Heart left ventricle (tissue), 16 donors: ENCODE data around the gene EIF5A2. TPM values are rescaled to one million over a fixed set of nuclear protein-coding genes. Genes with fewer than 3 reads are reported as not detected.

Source experiments
- ATAC-seq, 4 donors: fragments of 200-7000 bp; cut with Tn5 transposase; one replicate each; pipeline ENCODE4 v1.9.1; 2020 to 2022; ENCODE audit warnings: moderate library complexity in 4 of 4, mild to moderate bottlenecking in 3 of 4, moderate number of reproducible peaks in 1 of 4
- DNase-seq, 5 donors: peaks; one replicate each; pipeline ENCODE4 v3.0.0-alpha.2; 2020
- H3K27ac ChIP-seq, 12 donors: fragments of 200-600 bp; sonication (generic) in 4 of 12; one replicate each; pipeline versions ENCODE4 v1.5.0 to v1.8.0; 2016 to 2022; ENCODE audit warnings: mild to moderate bottlenecking in 2 of 12
- H3K27me3 ChIP-seq, 9 donors: fragments of 200-600 bp; sonication (generic) in 2 of 9; one replicate each; pipeline versions ENCODE4 v1.5.1 to v1.8.0; 2016 to 2022; ENCODE audit warnings: mild to moderate bottlenecking in 3 of 9
- H3K36me3 ChIP-seq, 9 donors: fragments of 200-600 bp; sonication (generic) in 2 of 9; one replicate each; pipeline versions ENCODE4 v1.5.0 to v1.8.0; 2018 to 2022; ENCODE audit warnings: mild to moderate bottlenecking in 2 of 9
- H3K4me1 ChIP-seq, 12 donors: fragments of 200-600 bp; sonication (generic) in 4 of 12; one replicate each; pipeline versions ENCODE4 v1.5.0 to v1.8.0; 2016 to 2022; ENCODE audit warnings: mild to moderate bottlenecking in 3 of 12
- H3K4me3 ChIP-seq, 12 donors: fragments of 200-600 bp; sonication (generic) in 4 of 12; one replicate each; pipeline versions ENCODE4 v1.5.0 to v1.8.0; 2017 to 2022; ENCODE audit warnings: mild to moderate bottlenecking in 9 of 12, moderate library complexity in 4 of 12
- H3K9me3 ChIP-seq, 12 donors: fragments of 200-600 bp; sonication (generic) in 4 of 12; one replicate each; pipeline versions ENCODE4 v1.5.0 to v1.8.0; 2016 to 2022; ENCODE audit warnings: mild to moderate bottlenecking in 1 of 12
- POLR2A ChIP-seq, 2 donors: fragments of 450-650 bp; IDR thresholded peaks; one replicate each; pipeline ENCODE4 v1.6.1; 2017; ENCODE audit warnings: antibody characterized with exemption in 2 of 2, mild to moderate bottlenecking in 2 of 2, moderate library complexity in 2 of 2
- WGBS, 4 donors: extraction: QIAGEN DNeasy Blood & Tissue Kit in 2 of 4; methylation state at CpG; one replicate each; pipeline versions ENCODE4 v1.1.5 to v1.1.7; 2013 to 2018; 5-methylcytosine and 5-hydroxymethylcytosine counted together
- intact Hi-C, 10 donors: fragments of 100-400 bp; cut with DNase I; formaldehyde crosslinking; loops; one replicate each; pipeline versions ENCODE4 v1.11.1 to v1.14.2; 2022
- polyA plus RNA-seq, 2 donors: library from polyadenylated mRNA; stranded (reverse); fragments of 200-250 nt; gene quantifications; one replicate each; pipeline ENCODE4 v1.2.3, GENCODE V29; 2013
- total RNA-seq, 9 donors: library from RNA; depleted of rRNA in 2 of 9; stranded (reverse); fragments of >200 nt in 2 of 9; fragmentation: NEBNext Ultra II Directional in 3 of 9; extraction: Animal tissue kit (Norgen Biotek cat#: 25700) in 3 of 9; gene quantifications; one replicate each; pipeline versions ENCODE4 v1.1.0 to v1.2.4, GENCODE V29; 2016 to 2023
- TF ChIP-seq, protein P1 (sequence below), 12 donors: fragments of 200-600 bp; sonication (generic) in 4 of 12; IDR thresholded peaks; one replicate each; pipeline versions ENCODE4 v1.5.0 to v1.8.0; 2018 to 2022; ENCODE audit warnings: antibody characterized with exemption in 12 of 12, mild to moderate bottlenecking in 5 of 12
- donor health status: ischemic (EF 13 %, LVEDD 7.1; RV severe dilation, severe dysfunction).
- donor health status: healthy with polysubstance abuse.
- donor health status: DM: no; HTN: yes; CAD: no.
- donor health status: DM: no; HTN: no; CAD: no.
- donor health status: ischemic (EF 25% LVEDD 6.9; RV normal size, moderate dysfunction).
- donor health status: ischemic (EF 25% LVEDD 5.7; RV mildly dilated, moderate dysfunction).
- donor health status: healthy.
- donor health status: DM: yes; HTN: yes; CAD: no.
- donor health status: ischemic (EF 35%, LVEDD 5.7; RV mildly dilated, moderate dysfunction).
- donor health status: nonischemic (EF 11% LVEDD 7.7; RV severe dilation, severe dysfunction).
- donor health status: DM: yes; HTN: yes; CAD: no.
- donor health status: PGD.
- donor health status: ischemic (EF 29% LVEDD 5.4; RV normal size, mild dysfunction).
- donor health status: nonischemic (EF 23%, LVEDD 6.1; RV moderate dilation, normal function).

Gene EIF5A2
- total and polyA plus RNA-seq, 11 donors = 1.6 to 13.9 (median 8.4) TPM

DNA sequence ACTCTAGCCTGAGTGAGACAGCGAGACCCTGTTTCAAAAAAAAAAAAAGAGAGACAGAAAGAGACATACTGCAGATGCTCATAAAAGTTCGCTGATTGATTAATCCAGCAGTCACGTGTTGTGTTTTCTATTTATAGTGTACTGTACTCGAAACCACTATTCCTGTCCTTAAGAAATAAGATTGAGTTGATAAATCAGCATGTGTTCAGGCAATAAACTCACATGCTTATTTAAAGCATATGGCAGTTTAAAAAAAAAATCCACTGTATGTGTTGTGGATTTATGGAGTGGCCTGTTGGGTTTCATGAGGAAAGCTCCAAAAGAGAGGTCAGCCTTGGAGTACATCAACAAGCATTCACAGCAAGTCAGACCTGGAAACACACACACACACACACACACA is 56.1 kb downstream of the EIF5A2 start:
- ATAC-seq (no peak), DNase-seq (no peak)
- Histone ChIP-seq H3K27me3 (no peaks in the 10 kb centered on the region), H3K36me3 (no peaks in the 10 kb centered on the region), H3K9me3 (no peaks in the 10 kb centered on the region), H3K4me1 (no peaks in the 10 kb centered on the region), H3K27ac (no peak overlapping the region), H3K4me3 (no peak overlapping the region)
- intact Hi-C loops = no loop called here
- WGBS, 4 donors = 55 to 63% (median 58%) methylated on average over 4 of the region's 4 CpGs
- TF ChIP-seq POLR2A (IDR thresholded peaks at IDR 0.05) = no peak
- TF ChIP-seq, protein P1, sequence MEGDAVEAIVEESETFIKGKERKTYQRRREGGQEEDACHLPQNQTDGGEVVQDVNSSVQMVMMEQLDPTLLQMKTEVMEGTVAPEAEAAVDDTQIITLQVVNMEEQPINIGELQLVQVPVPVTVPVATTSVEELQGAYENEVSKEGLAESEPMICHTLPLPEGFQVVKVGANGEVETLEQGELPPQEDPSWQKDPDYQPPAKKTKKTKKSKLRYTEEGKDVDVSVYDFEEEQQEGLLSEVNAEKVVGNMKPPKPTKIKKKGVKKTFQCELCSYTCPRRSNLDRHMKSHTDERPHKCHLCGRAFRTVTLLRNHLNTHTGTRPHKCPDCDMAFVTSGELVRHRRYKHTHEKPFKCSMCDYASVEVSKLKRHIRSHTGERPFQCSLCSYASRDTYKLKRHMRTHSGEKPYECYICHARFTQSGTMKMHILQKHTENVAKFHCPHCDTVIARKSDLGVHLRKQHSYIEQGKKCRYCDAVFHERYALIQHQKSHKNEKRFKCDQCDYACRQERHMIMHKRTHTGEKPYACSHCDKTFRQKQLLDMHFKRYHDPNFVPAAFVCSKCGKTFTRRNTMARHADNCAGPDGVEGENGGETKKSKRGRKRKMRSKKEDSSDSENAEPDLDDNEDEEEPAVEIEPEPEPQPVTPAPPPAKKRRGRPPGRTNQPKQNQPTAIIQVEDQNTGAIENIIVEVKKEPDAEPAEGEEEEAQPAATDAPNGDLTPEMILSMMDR (IDR thresholded peaks at IDR 0.05) = no peak

DNA sequence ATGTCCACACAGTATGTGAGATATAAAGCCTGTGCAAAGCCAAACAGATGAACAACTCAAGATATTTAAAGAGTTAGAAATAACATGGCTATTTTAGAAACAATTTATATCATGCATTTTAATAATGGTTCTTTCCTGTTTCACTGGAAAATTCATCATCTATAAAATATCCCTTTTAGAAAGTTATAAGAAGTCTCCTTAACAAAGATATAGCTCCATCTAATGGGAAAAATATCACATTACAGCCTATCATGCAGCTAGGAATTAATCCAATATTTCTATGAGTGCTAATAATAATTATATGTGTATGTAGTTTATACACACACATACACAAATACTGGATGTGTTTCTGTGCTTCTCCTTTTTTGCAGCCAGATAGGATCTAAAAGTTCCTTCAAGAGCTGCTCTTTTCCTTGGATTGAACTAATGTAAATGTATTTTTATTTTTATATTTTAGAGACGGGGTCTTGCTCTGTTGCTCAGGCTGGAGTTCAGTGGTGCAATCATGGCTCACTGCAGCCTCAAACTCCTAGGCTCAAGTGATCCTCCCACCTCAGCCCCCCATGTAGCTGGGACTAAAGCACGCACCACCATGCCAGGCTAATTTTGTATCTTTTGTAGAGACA is 60.0 kb downstream of the EIF5A2 start:
- Histone ChIP-seq H3K27me3 (no peaks in the 10 kb centered on the region), H3K36me3 (no peaks in the 10 kb centered on the region), H3K4me3 (no peak overlapping the region), H3K27ac (no peak overlapping the region), H3K4me1 (no peaks in the 10 kb centered on the region), H3K9me3 (peaks cover 0 to 7% (median 0%) of the 10 kb centered on the region in 12 donors)
- DNase-seq = no peak
- no peak for ATAC-seq
- intact Hi-C loops = loop anchor here in 1 of 10 donors (10.0 kb wide), 1 partner anchor 434 kb away; the partner anchor contains the start of gene CLDN11
- WGBS, 4 donors = 94 to 97% (median 95%) methylated on average over 2 of the region's 2 CpGs
- no peak for TF ChIP-seq POLR2A (IDR thresholded peaks at IDR 0.05)
- TF ChIP-seq, protein P1 (IDR thresholded peaks at IDR 0.05) = peak in 9 of 12 donors; percentile 6 to 58 (median 35)

DNA sequence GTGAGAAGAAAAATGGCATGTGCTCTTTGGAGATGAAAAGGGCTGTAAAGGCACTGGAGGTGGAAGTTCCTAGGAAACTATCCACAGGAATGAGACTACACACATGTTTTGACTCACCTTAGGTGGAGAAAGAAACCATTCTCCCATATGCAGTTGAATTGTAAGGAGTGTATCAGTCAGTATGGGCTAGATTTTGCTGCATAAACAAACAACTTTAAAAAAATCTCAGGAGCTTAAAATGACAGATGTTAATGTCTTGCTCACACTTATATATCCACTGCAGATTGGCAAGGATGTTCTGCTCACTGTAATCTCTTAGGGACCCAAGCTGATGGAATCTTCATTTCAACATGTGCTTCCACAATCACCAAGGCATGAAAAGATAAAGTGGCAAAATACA is 64.1 kb downstream of the EIF5A2 start:
- Histone ChIP-seq H3K4me1 (no peaks in the 10 kb centered on the region), H3K27me3 (no peaks in the 10 kb centered on the region), H3K36me3 (no peaks in the 10 kb centered on the region), H3K4me3 (no peak overlapping the region), H3K27ac (no peak overlapping the region), H3K9me3 (peaks cover 0 to 7% (median 0%) of the 10 kb centered on the region in 12 donors)
- TF ChIP-seq, protein P1 (IDR thresholded peaks at IDR 0.05) = no peak
- TF ChIP-seq POLR2A (IDR thresholded peaks at IDR 0.05) = no peak
- ATAC-seq (no peak), DNase-seq (no peak)
- intact Hi-C loops = loop anchor here in 1 of 10 donors (10.0 kb wide), 1 partner anchor 430 kb away; the partner anchor contains the start of gene CLDN11

DNA sequence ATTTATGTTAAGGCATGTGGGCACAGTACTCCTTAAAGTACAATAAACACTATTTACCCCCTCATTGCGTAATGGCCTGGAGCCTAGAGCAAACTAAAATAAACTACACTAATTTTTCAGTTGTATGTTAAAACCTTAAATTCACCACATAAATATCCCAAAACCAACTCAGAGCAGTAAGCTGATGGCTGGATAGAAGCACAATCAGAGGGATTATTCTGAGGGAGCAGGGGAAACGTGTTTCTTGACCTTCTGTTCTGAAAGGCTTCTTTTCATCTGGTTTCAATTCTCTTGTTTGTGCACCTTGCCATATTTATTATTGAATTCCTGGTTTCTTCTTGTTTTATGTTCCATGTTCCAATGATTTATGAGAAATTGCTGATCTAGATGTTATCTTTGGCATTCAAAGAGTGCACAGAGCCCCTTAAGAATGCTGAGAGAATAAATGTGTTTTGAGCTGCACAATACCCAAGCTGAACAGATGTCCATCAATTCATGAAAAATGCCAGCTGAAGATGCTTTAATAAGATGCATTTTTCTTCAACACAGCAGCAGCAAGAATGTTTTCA is 68.1 kb downstream of the EIF5A2 start:
- no peaks in the 10 kb centered on the region for H3K4me1 ChIP-seq
- ATAC-seq (no peak), DNase-seq (no peak)
- no peak overlapping the region for H3K4me3 ChIP-seq
- H3K27me3 ChIP-seq = no peaks in the 10 kb centered on the region
- TF ChIP-seq, protein P1 (IDR thresholded peaks at IDR 0.05) = no peak
- TF ChIP-seq POLR2A (IDR thresholded peaks at IDR 0.05) = no peak
- no peaks in the 10 kb centered on the region for H3K36me3 ChIP-seq
- peaks cover 0 to 7% (median 0%) of the 10 kb centered on the region in 12 donors for H3K9me3 ChIP-seq
- H3K27ac ChIP-seq = no peak overlapping the region
- WGBS, 4 donors = 78 to 87% (median 86%) methylated on average over 2 of the region's 2 CpGs
- intact Hi-C loops = loop anchor here in 1 of 10 donors (10.0 kb wide), 1 partner anchor 426 kb away; the partner anchor contains the start of gene CLDN11
